Neural crest cell (in vitro differentiated cells): Measurements from ENCODE around the gene C1QTNF6. TPM values are rescaled to one million over a fixed set of nuclear protein-coding genes. Genes with fewer than 3 reads are reported as not detected.

Experiments used
- DNase-seq: peaks from one replicate; pipeline ENCODE4 v3.0.0; 2021; ENCODE audit warnings: low read depth, mixed read lengths, low spot score
- H3K27ac Mint-ChIP-seq: one replicate; pipeline ENCODE4 v1.8.0; 2021; ENCODE audit warnings: mild to moderate bottlenecking, mixed read lengths; ENCODE audit not compliant: unreplicated experiment
- H3K27me3 Mint-ChIP-seq: 2 replicates; pipeline ENCODE4 v1.8.0; 2021; ENCODE audit warnings: low read depth, mild to moderate bottlenecking, mixed read lengths
- H3K36me3 Mint-ChIP-seq: 2 replicates; pipeline ENCODE4 v1.8.0; 2021; ENCODE audit warnings: low read depth, mild to moderate bottlenecking, mixed read lengths
- H3K4me1 Mint-ChIP-seq: 2 replicates; pipeline ENCODE4 v1.8.0; 2021; ENCODE audit warnings: mixed read lengths
- H3K4me3 Mint-ChIP-seq: one replicate; pipeline ENCODE4 v1.8.0; 2021; ENCODE audit warnings: mild to moderate bottlenecking, mixed read lengths
- H3K9me3 Mint-ChIP-seq: 2 replicates; pipeline ENCODE4 v1.8.0; 2021; ENCODE audit warnings: mixed read lengths
- total RNA-seq: library from RNA; stranded (reverse); gene quantifications from 2 replicates; pipeline ENCODE4 v1.2.1, GENCODE V29; 2021
- TF ChIP-seq, protein P1 (sequence below): fragments of 200-600 bp; sonication (generic); conservative IDR thresholded peaks from 2 replicates; pipeline ENCODE4 v1.5.0; 2021; ENCODE audit warnings: antibody characterized with exemption, mild to moderate bottlenecking

Gene C1QTNF6
- total RNA-seq, 1 donor from 2014 or later = 13.6 TPM

DNA sequence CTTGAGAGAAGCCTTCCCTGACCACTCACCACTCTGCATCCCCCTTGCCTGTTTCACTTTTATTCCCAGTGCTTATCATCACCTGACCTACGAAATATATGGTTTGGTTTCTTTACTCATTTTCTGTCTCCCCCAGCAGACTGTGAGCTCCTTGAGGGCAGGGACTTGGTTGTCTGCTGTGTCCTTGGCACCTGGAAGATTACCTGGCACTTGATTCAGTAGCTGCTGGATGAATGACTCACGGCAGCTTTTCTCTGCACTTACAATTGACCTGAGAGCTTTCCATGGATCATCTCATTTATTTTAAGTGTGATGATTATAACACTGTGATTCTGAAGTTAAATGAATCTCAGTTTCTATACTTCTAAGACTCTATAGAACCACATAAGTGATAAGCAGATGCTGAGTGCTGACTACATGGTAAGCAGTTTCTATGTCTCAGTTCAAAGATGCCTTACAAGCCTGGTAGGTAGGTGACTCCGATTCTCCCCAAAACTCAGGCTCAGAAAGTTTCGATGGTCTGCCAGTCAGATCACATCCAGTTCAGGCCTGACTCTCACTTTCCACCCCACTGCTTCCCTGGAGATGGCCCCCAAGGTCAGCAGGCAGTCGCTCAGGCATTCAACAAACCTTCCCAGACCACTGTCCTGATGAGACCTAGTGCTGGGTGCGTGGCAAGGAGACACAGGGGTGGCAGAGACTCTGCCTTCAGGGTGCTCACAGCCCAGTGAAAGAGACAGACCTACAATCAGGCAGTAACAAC, 50.0 kb downstream of the C1QTNF6 start:
- H3K4me3 Mint-ChIP-seq = no peak overlapping the region
- H3K36me3 Mint-ChIP-seq = no peaks in the 10 kb centered on the region
- no peak for DNase-seq
- H3K4me1 Mint-ChIP-seq = no peaks in the 10 kb centered on the region
- no peaks in the 10 kb centered on the region for H3K9me3 Mint-ChIP-seq
- H3K27ac Mint-ChIP-seq = no peak overlapping the region
- peaks cover 2% of the 10 kb centered on the region for H3K27me3 Mint-ChIP-seq
- TF ChIP-seq, protein P1, sequence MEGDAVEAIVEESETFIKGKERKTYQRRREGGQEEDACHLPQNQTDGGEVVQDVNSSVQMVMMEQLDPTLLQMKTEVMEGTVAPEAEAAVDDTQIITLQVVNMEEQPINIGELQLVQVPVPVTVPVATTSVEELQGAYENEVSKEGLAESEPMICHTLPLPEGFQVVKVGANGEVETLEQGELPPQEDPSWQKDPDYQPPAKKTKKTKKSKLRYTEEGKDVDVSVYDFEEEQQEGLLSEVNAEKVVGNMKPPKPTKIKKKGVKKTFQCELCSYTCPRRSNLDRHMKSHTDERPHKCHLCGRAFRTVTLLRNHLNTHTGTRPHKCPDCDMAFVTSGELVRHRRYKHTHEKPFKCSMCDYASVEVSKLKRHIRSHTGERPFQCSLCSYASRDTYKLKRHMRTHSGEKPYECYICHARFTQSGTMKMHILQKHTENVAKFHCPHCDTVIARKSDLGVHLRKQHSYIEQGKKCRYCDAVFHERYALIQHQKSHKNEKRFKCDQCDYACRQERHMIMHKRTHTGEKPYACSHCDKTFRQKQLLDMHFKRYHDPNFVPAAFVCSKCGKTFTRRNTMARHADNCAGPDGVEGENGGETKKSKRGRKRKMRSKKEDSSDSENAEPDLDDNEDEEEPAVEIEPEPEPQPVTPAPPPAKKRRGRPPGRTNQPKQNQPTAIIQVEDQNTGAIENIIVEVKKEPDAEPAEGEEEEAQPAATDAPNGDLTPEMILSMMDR = no peak

DNA sequence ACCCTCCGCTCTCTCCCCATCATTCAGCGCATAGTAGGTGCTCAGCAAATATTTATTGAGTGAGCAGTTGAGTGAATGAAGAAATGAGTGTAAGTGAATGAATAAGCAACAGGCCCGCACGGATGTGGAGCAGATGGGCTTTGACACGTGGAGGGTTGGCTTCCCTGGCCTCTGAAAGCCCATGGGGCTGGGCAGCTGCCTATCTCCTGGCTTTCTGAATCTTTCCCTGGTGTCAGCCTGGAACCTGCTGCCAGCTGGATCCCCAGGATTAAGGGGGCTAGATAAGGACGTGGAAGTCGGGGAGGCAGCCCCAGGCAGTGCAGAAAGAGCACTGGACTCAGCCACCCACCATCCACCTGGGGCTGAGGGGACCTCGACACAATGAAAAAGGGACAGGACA, 50.9 kb downstream of the C1QTNF6 start:
- H3K36me3 Mint-ChIP-seq = no peaks in the 10 kb centered on the region
- DNase-seq = no peak
- peaks cover 2% of the 10 kb centered on the region for H3K27me3 Mint-ChIP-seq
- H3K4me1 Mint-ChIP-seq = no peaks in the 10 kb centered on the region
- TF ChIP-seq, protein P1 = no peak
- H3K9me3 Mint-ChIP-seq = no peaks in the 10 kb centered on the region
- H3K4me3 Mint-ChIP-seq = no peak overlapping the region
- H3K27ac Mint-ChIP-seq = no peak overlapping the region

DNA sequence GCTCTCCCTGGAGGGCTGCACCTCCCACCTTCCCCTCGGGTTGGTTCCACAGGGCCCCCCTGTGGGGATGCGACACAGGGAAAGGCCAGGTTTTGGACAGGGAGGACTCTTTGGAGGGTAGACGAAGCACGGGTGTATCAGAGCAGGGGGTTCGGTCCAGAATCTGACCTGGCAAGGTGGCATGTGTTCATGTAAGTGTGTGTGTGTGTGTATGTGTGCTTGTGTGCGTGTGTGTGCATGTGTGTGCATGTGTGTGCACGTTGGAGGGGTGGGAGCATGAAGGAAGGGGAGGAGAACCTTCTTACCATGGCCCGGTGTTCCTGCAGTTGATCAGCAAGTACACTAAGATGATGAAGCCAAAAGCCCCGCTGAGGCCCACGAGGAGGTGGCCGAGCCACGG, 53.0 kb downstream of the C1QTNF6 start:
- H3K36me3 Mint-ChIP-seq = no peaks in the 10 kb centered on the region
- TF ChIP-seq, protein P1 = no peak
- no peak overlapping the region for H3K27ac Mint-ChIP-seq
- DNase-seq = no peak
- no peak overlapping the region for H3K4me3 Mint-ChIP-seq
- no peaks in the 10 kb centered on the region for H3K4me1 Mint-ChIP-seq
- H3K27me3 Mint-ChIP-seq = peaks cover 2% of the 10 kb centered on the region
- H3K9me3 Mint-ChIP-seq = no peaks in the 10 kb centered on the region

DNA sequence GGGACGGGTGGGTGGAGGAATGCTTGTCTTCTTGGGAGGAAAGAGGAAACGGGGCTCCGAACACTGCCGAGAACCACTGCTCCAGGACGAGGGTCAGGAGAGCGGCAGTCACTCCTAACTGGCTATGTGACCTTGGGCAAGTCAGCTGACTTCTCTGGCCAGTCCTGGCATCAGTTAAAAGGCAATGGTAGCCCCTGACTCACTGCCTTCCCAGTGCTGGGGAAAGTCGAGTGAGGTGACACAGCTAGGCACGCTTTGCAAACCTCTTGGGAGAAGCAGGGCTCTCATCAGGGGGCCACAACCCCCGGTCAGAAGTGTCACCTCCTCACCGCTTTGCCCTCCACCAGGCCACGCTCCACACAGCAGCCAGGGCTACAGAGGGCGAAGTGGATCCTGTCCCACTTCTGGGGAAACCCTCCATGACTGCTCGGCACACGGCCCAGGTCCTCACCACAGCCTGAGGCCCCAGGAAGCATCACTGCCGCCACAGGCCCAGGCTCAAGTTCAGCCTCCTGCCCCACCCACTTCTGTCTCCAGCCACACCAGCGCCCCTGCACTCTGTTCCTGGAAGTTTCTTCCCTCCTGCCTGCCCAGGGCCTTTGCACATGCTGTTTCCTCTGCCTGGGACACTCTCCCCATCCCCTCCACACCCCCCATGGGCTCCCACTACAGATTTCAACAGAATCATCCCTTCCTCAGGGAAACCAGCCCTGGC, 54.6 kb downstream of the C1QTNF6 start:
- H3K4me3 Mint-ChIP-seq = no peak overlapping the region
- no peak overlapping the region for H3K27ac Mint-ChIP-seq
- no peaks in the 10 kb centered on the region for H3K9me3 Mint-ChIP-seq
- H3K36me3 Mint-ChIP-seq = no peaks in the 10 kb centered on the region
- no peak for DNase-seq
- no peaks in the 10 kb centered on the region for H3K4me1 Mint-ChIP-seq
- TF ChIP-seq, protein P1 = no peak
- peaks cover 2% of the 10 kb centered on the region for H3K27me3 Mint-ChIP-seq

DNA sequence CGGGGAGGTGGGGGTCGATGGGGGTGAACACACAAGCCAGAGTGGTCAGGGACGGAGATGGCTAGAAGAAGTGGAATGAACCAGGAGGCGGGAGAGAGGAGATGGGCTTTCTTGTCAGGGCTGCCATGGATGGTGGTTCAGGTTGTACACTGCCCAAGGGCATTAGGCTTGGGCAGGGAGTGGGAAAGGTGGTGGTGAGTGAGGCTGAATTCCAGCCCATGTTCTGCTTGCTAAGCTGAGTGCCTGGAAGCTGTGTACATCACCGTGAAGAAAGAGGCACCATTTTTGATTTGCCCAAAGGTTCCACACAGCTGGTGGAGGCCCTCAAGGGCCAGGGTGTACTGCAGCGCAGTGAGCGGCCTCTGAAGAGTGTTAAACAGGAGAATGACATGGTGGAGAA, 55.3 kb downstream of the C1QTNF6 start:
- no peaks in the 10 kb centered on the region for H3K9me3 Mint-ChIP-seq
- no peak for DNase-seq
- H3K4me3 Mint-ChIP-seq = no peak overlapping the region
- peaks cover under 1% of the 10 kb centered on the region for H3K27me3 Mint-ChIP-seq
- no peak overlapping the region for H3K27ac Mint-ChIP-seq
- H3K4me1 Mint-ChIP-seq = no peaks in the 10 kb centered on the region
- H3K36me3 Mint-ChIP-seq = no peaks in the 10 kb centered on the region
- TF ChIP-seq, protein P1 = no peak

Other genes with a start within 250 kb of the C1QTNF6 start
- gene TST, start 168.8 kb downstream of the C1QTNF6 start, total RNA-seq = 31.0 and 31.3 TPM in 2 replicates
- 100.0 and 103 TPM in 2 replicates for gene MPST, start 168.5 kb downstream of the C1QTNF6 start, total RNA-seq
- 85.7 and 95.8 TPM in 2 replicates for gene KCTD17, start 136.5 kb downstream of the C1QTNF6 start, total RNA-seq
- gene TMPRSS6, start 78.5 kb downstream of the C1QTNF6 start, total RNA-seq = not detected in 2 replicates
- gene IL2RB, start 38.3 kb downstream of the C1QTNF6 start, total RNA-seq = 0.50 and 0.56 TPM in 2 replicates
- gene SSTR3, start 24.2 kb upstream of the C1QTNF6 start, total RNA-seq = 0.09 TPM in 2 replicates
- gene RAC2, start 56.0 kb upstream of the C1QTNF6 start, total RNA-seq = 0.21 TPM in 1 of 2 replicates, not detected in the other
- not detected in 2 replicates for gene CYTH4, start 94.3 kb upstream of the C1QTNF6 start, total RNA-seq
- gene ELFN2, start 239.2 kb upstream of the C1QTNF6 start, total RNA-seq = 0.09 and 0.27 TPM in 2 replicates